Uterus (tissue), 2 donors: Measurements from ENCODE around the gene ARHGAP12.

ENCODE experiments used
- CTCF ChIP-seq, 4 experiments: fragments of 200-600 bp in 2 of 4; fragments of 450-650 bp in 2 of 4; sonication (generic) in 2 of 4; IDR thresholded peaks; one replicate each; pipeline ENCODE4 v1.5.1; 2016 to 2019; ENCODE audit warnings: antibody characterized with exemption in 4 of 4, mild to moderate bottlenecking in 2 of 4, moderate library complexity in 1 of 4
- POLR2A ChIP-seq, 2 donors: fragments of 450-650 bp; IDR thresholded peaks; one replicate each; pipeline ENCODE4 v1.6.1; 2016; ENCODE audit warnings: antibody characterized with exemption in 2 of 2, mild to moderate bottlenecking in 1 of 2, moderate library complexity in 1 of 2

GRCh38 chr10:31762316-31762715 is 166.3 kb downstream of the ARHGAP12 start:
- TF ChIP-seq CTCF (IDR thresholded peaks at IDR 0.05) (no peak), POLR2A (IDR thresholded peaks at IDR 0.05) (no peak)
